HG02870 (cell line): ENCODE data around the gene ITFG1.
"Not testable (repeated sequence)": the region's sequence is repeated elsewhere in the genome, so short reads cannot be mapped to it uniquely, and the experiment has no call there.

ENCODE experiments used
- ATAC-seq: cut with Tn5 transposase; IDR thresholded peaks from one replicate; pipeline ENCODE4 v1.9.1; 2021; ENCODE audit warnings: mild to moderate bottlenecking, moderate library complexity; ENCODE audit not compliant: unreplicated experiment

The ITFG1 gene

GRCh38 chr16:47424846-47425245, 36.0 kb downstream of the ITFG1 start:
- ATAC-seq, result no peak

GRCh38 chr16:47416869-47417268, 44.0 kb downstream of the ITFG1 start:
- ATAC-seq, result no peak

DNA sequence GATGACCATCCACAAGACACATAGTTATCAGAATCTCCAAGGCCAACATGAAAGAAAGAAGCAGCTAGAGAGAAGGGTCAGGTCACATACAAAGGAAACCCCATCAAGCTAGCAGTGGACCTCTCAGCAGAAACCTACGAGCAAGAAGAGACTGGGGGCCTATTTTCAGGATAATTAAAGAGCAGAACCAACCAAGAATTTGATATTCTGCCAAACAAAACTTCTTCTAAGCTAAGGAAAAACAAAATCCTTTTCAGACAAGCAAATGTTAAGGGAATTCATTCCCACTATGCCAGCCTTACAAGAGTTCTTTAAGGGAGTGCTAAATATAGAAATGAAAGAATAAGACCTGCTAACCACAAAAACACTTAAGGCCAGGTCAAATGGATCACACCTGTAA, 47.8 kb downstream of the ITFG1 start:
- ATAC-seq, result no peak

DNA sequence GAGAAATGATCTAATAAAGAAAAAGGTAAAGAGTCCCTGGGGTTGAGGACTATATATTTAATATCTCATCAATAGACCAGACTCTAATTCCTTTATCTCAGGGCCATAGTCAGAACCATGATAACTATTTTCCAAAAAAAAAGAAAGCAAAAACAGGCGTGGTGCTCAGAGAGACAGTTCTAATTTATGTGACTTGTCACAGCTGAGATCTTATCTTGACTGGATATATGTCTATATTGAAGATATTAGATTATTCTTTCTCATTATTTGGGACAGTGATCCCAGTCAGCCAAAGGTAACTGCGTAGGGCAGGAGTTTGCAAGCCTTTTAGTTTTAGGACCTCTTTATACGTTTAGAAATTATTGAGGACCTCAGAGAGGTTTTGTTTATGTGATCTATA, 52.4 kb downstream of the ITFG1 start:
- no peak for ATAC-seq

DNA sequence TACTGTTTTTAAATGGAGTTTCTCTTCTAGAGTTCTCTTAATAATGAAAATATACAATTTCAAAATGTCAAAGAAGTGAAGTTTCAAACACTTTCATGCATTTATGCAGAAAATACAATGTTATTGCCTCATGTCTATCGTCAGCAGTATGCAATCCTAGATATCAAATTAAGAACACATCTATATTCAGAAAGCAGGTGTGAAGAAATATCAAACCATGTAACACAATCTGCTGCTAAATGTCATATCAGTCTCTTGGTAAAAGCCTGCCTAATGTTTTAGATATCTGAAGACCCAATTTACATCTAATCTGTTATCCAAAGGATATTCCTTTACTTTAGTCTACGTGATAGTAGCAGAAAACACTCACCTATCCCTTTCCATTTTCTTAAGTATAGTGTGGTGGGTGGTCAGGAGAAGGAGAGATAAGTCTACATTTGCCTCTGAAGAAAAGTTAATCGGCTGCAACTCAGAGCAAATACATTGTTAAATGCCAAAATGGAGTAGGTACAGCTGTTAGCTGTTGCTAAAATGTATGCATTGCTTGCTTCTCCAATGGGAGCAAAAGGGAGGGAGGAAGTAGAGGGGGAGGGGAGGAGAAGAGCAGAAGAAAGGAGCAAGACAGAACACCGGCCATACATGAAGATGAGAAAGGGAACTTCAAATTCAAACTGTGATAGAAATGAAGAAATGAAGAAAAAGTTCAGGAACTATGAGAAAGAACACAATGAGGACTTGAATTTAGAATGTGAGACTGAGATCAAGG, 64.9 kb downstream of the ITFG1 start:
- no peak for ATAC-seq

- ATAC-seq, result peak; percentile 93
Measured at GRCh38 chr16:47392081-47392480, 68.8 kb downstream of the ITFG1 start.

DNA sequence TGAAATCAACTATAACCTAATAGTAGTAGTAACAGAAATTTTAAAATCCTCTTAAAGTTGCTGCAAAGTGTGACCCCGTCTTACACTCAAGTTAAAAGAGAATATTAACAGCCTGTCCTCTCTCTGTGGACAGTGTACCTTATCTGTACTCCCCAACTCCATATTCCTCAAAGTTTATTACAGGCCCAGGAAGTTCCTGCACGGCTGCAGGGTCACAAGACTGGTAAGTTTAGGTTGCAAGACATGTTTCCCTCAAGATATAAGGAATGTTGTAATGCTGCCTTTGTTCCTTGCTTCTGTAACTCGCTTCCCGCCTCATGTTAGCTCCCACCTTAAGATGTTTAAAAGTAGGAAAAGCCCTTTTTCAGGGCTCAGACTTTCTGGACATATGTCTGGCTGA, 72.2 kb downstream of the ITFG1 start:
- no peak for ATAC-seq

GRCh38 chr16:47387026-47387734, 73.7 kb downstream of the ITFG1 start:
- no peak for ATAC-seq

DNA sequence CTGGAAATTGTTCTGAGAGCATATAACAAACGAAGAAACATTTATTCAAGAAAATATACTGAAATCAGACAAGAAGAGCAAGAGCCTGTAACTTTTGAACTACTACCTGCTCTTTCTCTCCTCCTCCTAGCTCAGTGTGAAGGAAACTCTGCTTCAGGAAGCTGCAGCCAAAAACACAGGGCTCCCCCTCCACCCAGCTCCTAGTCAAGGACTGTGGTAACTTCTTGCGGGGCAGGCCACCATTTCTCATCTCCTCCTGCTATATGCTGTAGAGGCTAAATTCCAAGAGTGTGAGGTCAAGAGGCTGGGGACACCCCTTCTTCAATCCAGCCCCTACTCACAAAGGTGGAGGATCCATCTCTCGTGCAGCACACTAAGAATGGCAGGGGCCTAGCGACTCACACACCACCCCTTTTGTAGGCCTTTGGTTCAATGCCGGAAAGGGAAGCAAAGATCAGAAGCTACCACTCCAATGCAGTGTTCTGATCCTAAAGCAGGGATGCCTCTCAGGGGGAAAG, 74.6 kb downstream of the ITFG1 start:
- ATAC-seq, result no peak

- ATAC-seq, result no peak
Measured at GRCh38 chr16:47382362-47382761, 78.5 kb downstream of the ITFG1 start.

DNA sequence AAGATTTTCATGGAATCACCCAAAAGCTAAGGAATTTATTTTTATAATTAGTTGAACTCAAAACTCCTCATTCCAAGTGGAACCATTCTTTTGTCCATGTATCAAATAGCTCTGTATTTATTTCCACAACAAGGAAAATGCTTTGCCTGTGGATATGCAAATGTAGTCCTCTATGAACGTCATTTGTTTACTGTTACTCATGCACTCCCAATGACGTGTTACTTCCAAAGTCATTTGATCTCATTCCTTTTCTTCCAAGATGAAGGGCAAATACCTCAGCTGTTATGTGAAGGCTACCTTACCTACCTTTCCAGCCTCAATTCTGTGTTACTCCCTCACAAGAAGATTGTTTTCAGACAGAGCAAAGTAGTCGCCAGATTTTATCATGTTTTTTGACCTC, 83.7 kb downstream of the ITFG1 start:
- no peak for ATAC-seq

DNA sequence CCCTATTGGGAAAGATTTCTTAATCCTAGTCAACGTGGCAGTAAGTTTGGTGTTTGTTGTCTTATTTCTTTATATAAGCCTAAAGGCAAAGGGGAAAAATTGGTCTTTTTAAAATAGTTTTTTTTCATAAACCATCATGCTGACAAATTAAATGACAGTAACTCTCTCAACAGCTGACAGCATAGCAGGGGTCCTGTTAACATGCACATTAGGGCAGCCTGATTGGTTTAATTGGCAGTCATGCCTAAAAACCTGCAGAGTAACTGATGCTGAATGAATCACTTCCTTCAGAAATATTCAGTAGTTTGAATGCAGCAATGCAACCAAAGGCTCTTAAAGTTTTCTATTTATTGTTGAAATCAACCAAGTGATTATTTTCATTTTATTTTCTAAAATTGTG, 85.4 kb downstream of the ITFG1 start:
- ATAC-seq, result no peak

- ATAC-seq, result no peak
Measured at GRCh38 chr16:47374629-47375028, 86.2 kb downstream of the ITFG1 start.

DNA sequence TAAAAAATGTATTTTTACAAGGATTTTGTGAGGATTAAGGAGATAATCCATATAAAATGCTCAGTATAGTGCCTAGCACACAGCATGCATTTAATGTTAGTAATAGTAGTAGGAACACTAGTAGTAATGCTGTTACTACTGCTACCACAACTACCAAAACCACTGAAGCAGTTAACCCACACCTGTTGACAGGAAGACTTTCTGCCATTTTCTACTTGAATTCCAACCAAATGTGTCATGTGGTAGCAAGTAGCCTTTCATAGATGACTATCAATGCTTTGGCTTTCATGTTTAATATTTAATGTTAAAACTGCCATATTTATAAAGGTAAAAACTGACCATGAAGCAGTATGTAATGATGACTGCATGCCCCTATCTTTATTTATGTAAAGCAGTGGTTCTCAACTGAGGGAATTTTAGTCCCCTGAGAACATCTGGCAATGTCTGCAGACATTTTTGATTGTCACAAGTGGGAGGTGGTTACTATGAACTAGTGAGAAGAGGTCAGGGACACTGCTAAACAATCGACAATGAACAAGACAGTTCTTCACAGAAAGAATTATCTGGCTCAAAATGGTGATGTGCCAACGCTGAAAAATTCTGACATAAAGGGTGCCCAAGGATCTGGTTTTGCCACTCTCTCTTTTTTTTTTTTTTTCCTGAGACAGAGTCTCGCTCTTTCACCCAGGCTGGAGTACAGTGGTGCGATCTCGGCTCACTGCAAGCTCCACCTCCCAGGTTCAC, 89.4 kb downstream of the ITFG1 start:
- no peak for ATAC-seq

DNA sequence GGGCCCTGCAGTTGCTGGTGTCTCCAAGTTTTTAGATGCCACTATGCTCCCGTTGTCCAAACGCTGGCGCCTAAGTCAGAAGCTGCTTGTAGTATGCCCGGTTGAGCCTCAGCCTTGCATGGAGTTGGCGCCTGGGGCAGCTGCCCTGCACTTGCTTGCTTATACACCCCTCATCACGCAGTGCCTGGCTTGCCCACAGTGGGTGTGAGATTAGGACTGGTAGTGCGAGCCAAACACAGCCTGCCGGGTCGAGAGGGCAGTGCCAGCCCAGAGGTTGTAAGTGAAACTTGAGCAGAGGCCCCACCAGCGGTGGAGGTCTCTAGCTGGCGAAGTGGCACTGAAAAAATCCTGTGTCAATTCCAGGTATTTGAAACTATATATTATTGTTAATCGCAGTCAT, 90.3 kb downstream of the ITFG1 start:
- ATAC-seq, result no peak

- ATAC-seq, result no peak
Measured at GRCh38 chr16:47366228-47366627, 94.6 kb downstream of the ITFG1 start.

- no peak for ATAC-seq
Measured at GRCh38 chr16:47363761-47364160, 97.1 kb downstream of the ITFG1 start.

- no peak for ATAC-seq
Measured at GRCh38 chr16:47359478-47359877, 101.4 kb downstream of the ITFG1 start.

GRCh38 chr16:47358816-47359215, 102.0 kb downstream of the ITFG1 start:
- ATAC-seq, result no peak

DNA sequence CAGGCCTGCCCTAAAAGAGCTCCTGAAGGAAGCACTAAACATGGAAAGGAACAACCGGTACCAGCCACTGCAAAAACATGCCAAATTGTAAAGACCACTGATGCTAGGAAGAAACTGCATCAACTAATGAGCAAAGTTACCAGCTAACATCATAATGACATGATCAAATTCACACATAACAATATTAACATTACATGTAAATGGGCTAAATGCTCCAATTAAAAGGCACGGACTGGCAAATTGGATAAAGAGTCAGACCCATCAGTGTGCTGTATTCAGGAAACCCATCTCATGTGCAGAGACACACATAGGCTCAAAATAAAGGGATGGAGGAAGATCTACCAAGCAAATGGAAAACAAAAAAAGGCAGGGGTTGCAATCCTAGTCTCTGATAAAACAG, 111.8 kb downstream of the ITFG1 start:
- not testable (repeated sequence) for ATAC-seq

GRCh38 chr16:47347021-47347696, 113.7 kb downstream of the ITFG1 start:
- ATAC-seq, result not testable (repeated sequence)
